HG02884 (cell line): ENCODE data around the gene PRDM9.
"Not testable (repeated sequence)": the region's sequence is repeated elsewhere in the genome, so short reads cannot be mapped to it uniquely, and the experiment has no call there.

Source experiments
- ATAC-seq: cut with Tn5 transposase; IDR thresholded peaks from one replicate; pipeline ENCODE4 v1.9.1; 2021; ENCODE audit warnings: mild to moderate bottlenecking, moderate library complexity; ENCODE audit not compliant: unreplicated experiment

Gene PRDM9

DNA sequence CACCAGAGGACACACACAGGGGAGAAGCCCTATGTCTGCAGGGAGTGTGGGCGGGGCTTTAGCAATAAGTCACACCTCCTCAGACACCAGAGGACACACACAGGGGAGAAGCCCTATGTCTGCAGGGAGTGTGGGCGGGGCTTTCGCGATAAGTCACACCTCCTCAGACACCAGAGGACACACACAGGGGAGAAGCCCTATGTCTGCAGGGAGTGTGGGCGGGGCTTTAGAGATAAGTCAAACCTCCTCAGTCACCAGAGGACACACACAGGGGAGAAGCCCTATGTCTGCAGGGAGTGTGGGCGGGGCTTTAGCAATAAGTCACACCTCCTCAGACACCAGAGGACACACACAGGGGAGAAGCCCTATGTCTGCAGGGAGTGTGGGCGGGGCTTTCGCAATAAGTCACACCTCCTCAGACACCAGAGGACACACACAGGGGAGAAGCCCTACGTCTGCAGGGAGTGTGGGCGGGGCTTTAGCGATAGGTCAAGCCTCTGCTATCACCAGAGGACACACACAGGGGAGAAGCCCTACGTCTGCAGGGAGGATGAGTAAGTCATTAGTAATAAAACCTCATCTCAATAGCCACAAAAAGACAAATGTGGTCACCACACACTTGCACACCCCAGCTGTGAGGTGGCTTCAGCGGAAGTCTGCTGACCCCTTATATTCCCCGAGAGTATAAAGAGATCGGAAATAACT lies 20.0 kb downstream of the PRDM9 start:
- not testable (repeated sequence) for ATAC-seq

DNA sequence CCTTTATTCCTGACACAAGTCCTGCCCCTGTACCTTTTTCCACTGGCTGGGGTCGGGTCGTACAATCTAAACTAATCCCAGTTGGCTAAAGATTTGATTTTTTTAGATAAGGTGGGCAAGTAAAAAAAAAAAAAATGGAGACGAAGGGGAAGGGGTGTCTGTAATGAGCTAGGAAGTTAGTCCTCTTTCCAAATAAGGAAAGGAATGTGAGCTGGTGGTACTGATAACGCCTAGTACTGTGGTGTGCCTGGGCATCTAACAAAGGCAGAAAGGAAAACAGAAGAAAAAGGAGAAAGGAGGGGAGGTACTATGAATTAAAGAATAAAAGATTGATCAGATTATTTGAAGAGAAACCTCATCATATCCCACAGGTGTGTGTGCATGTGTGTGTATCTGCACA lies 21.3 kb downstream of the PRDM9 start:
- ATAC-seq, result no peak

DNA sequence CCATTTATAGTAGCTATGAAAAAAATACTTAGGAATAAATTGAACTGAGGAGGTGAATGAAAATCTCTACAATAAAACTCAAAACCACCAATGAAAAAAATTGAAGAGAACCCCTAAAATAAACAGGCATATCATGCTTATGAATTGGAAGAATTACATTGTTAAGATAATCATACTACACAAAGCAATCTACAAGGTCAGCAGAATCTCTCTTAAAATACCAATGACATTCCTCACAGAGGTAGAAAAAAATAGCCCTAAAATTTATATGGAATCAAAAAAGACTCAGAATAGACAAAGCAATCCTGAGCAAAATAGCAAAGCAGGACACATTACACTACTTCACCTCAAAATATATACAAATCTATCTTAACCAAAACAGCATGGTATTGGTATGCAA lies 23.2 kb downstream of the PRDM9 start:
- ATAC-seq, result no peak

DNA sequence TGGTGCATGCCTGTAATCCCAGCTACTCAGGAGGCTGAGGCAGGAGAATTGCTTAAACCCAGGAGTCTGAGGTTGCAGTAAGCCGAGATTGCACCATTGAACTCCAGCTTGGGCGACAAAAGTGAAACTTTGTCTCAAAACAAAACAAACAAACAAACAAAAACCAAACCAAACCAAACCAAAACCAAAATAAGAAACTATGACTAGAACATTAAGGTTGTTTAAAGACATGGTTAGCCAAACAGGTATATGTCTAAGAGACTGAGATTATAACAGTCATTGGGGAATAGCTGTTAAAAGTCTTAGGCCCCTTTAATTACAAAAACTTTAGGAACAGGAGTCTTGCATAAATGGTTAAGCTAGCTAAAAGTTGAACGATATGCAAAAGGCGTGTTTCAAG lies 63.6 kb downstream of the PRDM9 start:
- ATAC-seq, result no peak
